ENCODE results near the gene TTC23.

The TTC23 gene

GRCh38 chr15:99279290-99279689 lies 29.9 kb upstream of the TTC23 start:
- H4K20me1 ChIP-seq (ENCODE audit: insufficient read depth): no peaks in the 10 kb centered on the region
- no peak overlapping the region for H3K4me2 ChIP-seq
- no peak overlapping the region for H3K9ac ChIP-seq

GRCh38 chr15:99275525-99276128 lies 26.2 kb upstream of the TTC23 start:
- no peaks in the 10 kb centered on the region for H3K4me1 ChIP-seq (ENCODE audit: low read depth, poor library complexity, severe bottlenecking)
- no peak overlapping the region for H3K9ac ChIP-seq
- no peaks in the 10 kb centered on the region for H3K36me3 ChIP-seq (ENCODE audit: insufficient read depth)
- H3K4me2 ChIP-seq: no peak overlapping the region
- H3K4me3 ChIP-seq (IDR thresholded peaks at IDR 0.05; ENCODE audit: insufficient read depth, low read depth, low read length): no peak overlapping the region
- no peak overlapping the region for H2AFZ ChIP-seq (ENCODE audit: low read depth)
- H3K79me2 ChIP-seq (ENCODE audit: insufficient read depth, low read depth): no peaks in the 10 kb centered on the region
- no peaks in the 10 kb centered on the region for H3K27me3 ChIP-seq (ENCODE audit: insufficient read depth, low read depth)
- H4K20me1 ChIP-seq (ENCODE audit: insufficient read depth): no peaks in the 10 kb centered on the region
- no peak overlapping the region for H3K27ac ChIP-seq
- TF ChIP-seq CTCF (conservative IDR thresholded peaks at IDR 0.05; ENCODE audit: low read depth, low read length): no peak

More at GRCh38 chr15:99279290-99279689, 29.9 kb upstream of the TTC23 start:
- no peaks in the 10 kb centered on the region for H3K79me2 ChIP-seq (ENCODE audit: insufficient read depth, low read depth)
- no peak overlapping the region for H2AFZ ChIP-seq (ENCODE audit: low read depth)
- no peaks in the 10 kb centered on the region for H3K36me3 ChIP-seq (ENCODE audit: insufficient read depth)
- H3K27me3 ChIP-seq (ENCODE audit: insufficient read depth, low read depth): no peaks in the 10 kb centered on the region
- H3K27ac ChIP-seq: no peak overlapping the region
- no peak for TF ChIP-seq CTCF (conservative IDR thresholded peaks at IDR 0.05; ENCODE audit: low read depth, low read length)
- no peak overlapping the region for H3K4me3 ChIP-seq (IDR thresholded peaks at IDR 0.05; ENCODE audit: insufficient read depth, low read depth, low read length)
- no peaks in the 10 kb centered on the region for H3K4me1 ChIP-seq (ENCODE audit: low read depth, poor library complexity, severe bottlenecking)

- Histone ChIP-seq H3K9ac (no peak overlapping the region), H3K4me2 (no peak overlapping the region), H4K20me1 (ENCODE audit: insufficient read depth) (no peaks in the 10 kb centered on the region), H2AFZ (ENCODE audit: low read depth) (no peak overlapping the region), H3K27me3 (ENCODE audit: insufficient read depth, low read depth) (no peaks in the 10 kb centered on the region), H3K36me3 (ENCODE audit: insufficient read depth) (no peaks in the 10 kb centered on the region), H3K4me3 (IDR thresholded peaks at IDR 0.05; ENCODE audit: insufficient read depth, low read depth, low read length) (no peak overlapping the region), H3K27ac (no peak overlapping the region), H3K4me1 (ENCODE audit: low read depth, poor library complexity, severe bottlenecking) (no peaks in the 10 kb centered on the region), H3K79me2 (ENCODE audit: insufficient read depth, low read depth) (no peaks in the 10 kb centered on the region)
- no peak for TF ChIP-seq CTCF (conservative IDR thresholded peaks at IDR 0.05; ENCODE audit: low read depth, low read length)
These were observed 25.7 kb upstream of the TTC23 start for GRCh38 chr15:99275061-99275460.

- TF ChIP-seq CTCF (conservative IDR thresholded peaks at IDR 0.05; ENCODE audit: low read depth, low read length): no peak
- H3K4me2 ChIP-seq: no peak overlapping the region
- H3K27me3 ChIP-seq (ENCODE audit: insufficient read depth, low read depth): no peaks in the 10 kb centered on the region
- no peaks in the 10 kb centered on the region for H3K4me1 ChIP-seq (ENCODE audit: low read depth, poor library complexity, severe bottlenecking)
- H4K20me1 ChIP-seq (ENCODE audit: insufficient read depth): no peaks in the 10 kb centered on the region
- H3K36me3 ChIP-seq (ENCODE audit: insufficient read depth): no peaks in the 10 kb centered on the region
- H2AFZ ChIP-seq (ENCODE audit: low read depth): no peak overlapping the region
- no peak overlapping the region for H3K9ac ChIP-seq
- no peak overlapping the region for H3K4me3 ChIP-seq (IDR thresholded peaks at IDR 0.05; ENCODE audit: insufficient read depth, low read depth, low read length)
- H3K79me2 ChIP-seq (ENCODE audit: insufficient read depth, low read depth): no peaks in the 10 kb centered on the region
- no peak overlapping the region for H3K27ac ChIP-seq
These were observed 24.4 kb upstream of the TTC23 start for GRCh38 chr15:99273801-99274200.

Measured in KMS-11 (cell line).